A549 (cell line): ENCODE results near the gene GRIA2.

Experiments used
- EHMT2 ChIP-seq: fragments of 200-600 bp; sonication (generic); IDR thresholded peaks from 2 replicates; pipeline ENCODE4 v1.6.1; 2016; ENCODE audit warnings: antibody characterized with exemption, low read depth, mild to moderate bottlenecking, moderate library complexity
- RFX5 ChIP-seq: fragments of 450-650 bp; IDR thresholded peaks from 2 replicates; pipeline ENCODE4 v1.7.1; 2014; ENCODE audit warnings: antibody characterized with exemption, mild to moderate bottlenecking, moderate library complexity

DNA sequence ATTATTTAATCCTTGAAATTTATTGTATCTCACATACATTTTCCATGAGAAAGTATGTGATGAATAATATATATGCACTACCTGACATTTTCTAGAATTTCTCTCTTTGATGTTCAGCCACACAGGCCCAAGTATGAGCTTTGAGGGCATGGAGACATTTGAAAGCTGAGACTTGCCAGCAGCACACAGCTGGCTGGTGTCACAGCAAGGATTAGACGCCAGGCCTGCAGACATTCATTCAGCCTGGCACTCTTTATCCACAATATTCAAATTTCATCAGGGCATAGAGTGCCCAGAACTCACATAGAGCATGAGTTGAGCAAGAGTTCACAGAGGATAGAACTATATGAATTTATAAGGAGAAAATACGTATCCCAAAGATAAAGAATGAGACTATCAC is 74.0 kb downstream of the GRIA2 start:
- TF ChIP-seq RFX5, result no peak
- TF ChIP-seq EHMT2, result no peak
